ENCODE results near the gene FAM199X. TPM values are rescaled to one million over a fixed set of nuclear protein-coding genes. Genes with fewer than 3 reads are reported as not detected.

The FAM199X gene
- 11.2 and 11.8 TPM in 2 replicates for total RNA-seq

DNA sequence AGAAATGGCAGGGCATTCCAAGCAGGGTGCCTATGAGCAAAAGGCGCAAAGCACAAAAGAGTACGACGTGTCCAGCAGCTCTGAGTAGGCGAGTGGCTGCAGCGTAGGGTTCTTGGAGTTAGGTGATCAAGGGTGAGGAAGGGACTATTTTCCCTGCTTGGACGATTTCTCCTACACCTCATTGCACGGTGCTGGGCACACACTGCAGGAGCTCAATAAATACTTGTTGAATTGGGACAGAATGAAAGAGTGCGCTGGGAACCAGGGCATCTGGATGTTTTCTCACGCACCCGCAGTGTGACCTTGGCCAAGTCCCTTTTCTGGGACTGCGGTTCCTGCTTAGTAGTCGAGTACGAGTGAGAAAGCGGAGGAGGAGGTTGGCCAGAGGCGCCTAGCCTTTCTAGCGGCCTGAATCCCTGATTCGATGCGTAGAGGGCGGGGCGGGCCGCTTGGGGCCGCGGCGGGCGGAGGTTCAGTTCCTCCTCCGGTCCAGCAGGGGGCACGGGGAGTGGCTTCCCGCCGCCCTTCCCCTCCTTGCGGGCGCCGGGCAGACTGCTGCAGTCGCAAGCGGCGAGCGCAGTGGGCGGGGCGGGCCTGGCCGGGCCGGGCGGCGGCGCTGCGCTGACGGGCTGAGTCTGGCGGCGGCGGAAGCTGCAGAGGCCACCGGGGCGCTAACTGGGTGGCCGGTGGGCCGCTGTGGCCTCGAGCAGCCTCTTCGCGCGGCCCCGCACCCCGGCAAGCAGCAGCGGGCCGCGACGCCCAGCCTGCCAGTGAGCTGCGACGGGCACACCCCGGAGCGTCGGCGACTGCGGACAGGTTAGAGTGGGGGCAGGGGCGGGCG, at the start of gene FAM199X:
FAM199X (plus strand) TSS at position 560 of the 841 bp plus-strand sequence. CDS start 333 bp downstream, outside the sequence.

DNA sequence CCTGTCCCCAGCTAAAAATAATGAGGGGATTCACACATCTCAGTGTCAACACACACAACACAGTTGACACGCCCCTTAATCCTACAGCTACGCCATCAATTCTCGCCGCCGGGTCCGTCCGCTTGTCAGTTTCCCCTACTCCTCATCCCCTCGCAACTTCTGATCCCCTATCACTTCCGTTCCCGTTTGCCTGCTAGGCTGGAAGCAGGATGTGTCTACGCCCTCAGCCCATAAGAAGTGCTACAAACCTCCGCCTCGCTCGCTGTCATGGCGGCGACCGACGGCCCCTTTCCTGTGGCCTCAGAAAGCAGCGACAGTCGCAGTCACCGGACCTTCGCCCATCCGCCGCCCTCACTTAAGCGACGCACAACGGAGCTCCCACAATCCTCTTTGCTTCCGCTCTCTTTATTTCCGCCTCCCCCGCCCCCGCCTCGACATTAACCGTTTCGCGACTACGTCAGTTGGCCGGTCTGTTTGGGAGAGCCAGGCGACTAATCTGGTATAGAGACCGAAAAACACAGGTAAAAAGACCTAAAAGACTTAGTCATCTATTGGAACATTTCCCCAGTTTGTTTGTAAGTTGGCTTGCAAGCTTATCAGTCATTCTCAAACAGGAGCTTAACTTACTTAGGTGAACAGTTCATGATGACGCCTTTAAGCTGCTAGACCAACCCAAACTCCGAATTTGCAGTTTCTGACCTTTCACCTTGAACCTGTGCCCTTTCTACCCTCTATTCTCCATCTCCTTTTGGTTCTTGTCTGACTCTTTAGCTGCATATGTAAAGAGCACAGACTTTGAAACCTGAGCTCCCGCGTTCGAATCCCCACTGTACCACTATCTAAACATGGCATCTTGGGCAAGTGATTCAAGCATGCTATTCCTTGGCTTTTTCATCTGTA, 9.4 kb upstream of the FAM199X start, which contains the start of gene SLC25A53:
SLC25A53 (minus strand) TSS at position 380 of the 900 bp plus-strand sequence. CDS start 51,752 bp downstream, outside the sequence.

Other genes starting within 250 kb of the FAM199X start
- 5.3 and 12.6 TPM in 2 replicates for gene TMSB15B, start 203.8 kb upstream of the FAM199X start, total RNA-seq
- gene H2BW1, start 152.7 kb upstream of the FAM199X start, total RNA-seq: not detected in 2 replicates
- gene H2BW2, start 126.5 kb upstream of the FAM199X start, total RNA-seq: not detected in 2 replicates
- 0.49 and 1.4 TPM in 2 replicates for gene TMSB15C, start 90.2 kb upstream of the FAM199X start, total RNA-seq
- gene ZCCHC18, start 53.9 kb upstream of the FAM199X start, total RNA-seq: 0.18 TPM in 1 of 2 replicates, not detected in the other
- 4.3 and 4.5 TPM in 2 replicates for gene SLC25A53, start 9.4 kb upstream of the FAM199X start, total RNA-seq
- not detected in 2 replicates for gene ESX1, start 88.5 kb downstream of the FAM199X start, total RNA-seq

All from cardiac atrium fibroblast (primary cell).